ENCODE results near the gene TMOD1. TPM values are rescaled to one million over a fixed set of nuclear protein-coding genes. Genes with fewer than 3 reads are reported as not detected.

TMOD1 gene
- total and polyA plus RNA-seq, 9 of the 15 experiments (the other 6 are each of a cell fraction or from before 2014, with no cell fraction given) = 7.1 to 41.2 (median 14.2) TPM

- Histone ChIP-seq H3K9me1 (ENCODE audit: control insufficient read depth, insufficient read depth, low read length) (no peaks in the 10 kb centered on the region), H4K20me1 (replicated peaks; ENCODE audit: control insufficient read depth, insufficient read depth, low read length) (peaks cover 13% of the 10 kb centered on the region), H3K79me2 (ENCODE audit: control insufficient read depth, insufficient read depth, low read length) (peaks cover 7% of the 10 kb centered on the region; the same call in 1 of the 3 replicates), H3K9me3 (replicated peaks; ENCODE audit: control insufficient read depth, insufficient read depth, low read depth, low read length) (no peaks in the 10 kb centered on the region), H3K27me3 (ENCODE audit: control insufficient read depth in 2 of 2, insufficient read depth in 2 of 2, low read length in 2 of 2) (no peaks in the 10 kb centered on the region), H3K4me3 (no peak overlapping the region), H3K36me3 (ENCODE audit: control insufficient read depth, insufficient read depth, low read length) (peaks cover 44% of the 10 kb centered on the region), H3K4me1 (replicated peaks in 1 of 2; ENCODE audit: control insufficient read depth in 2 of 2, insufficient read depth in 2 of 2, low read length in 2 of 2) (peaks cover 0 to 2% of the 10 kb centered on the region in 2 experiments; a peak in 1 of 5 replicates), H3K27ac (ENCODE audit: extremely low read depth, low read depth, low read length) (no peak overlapping the region), H3K9ac (ENCODE audit: insufficient read depth in 1 of 2, low read depth in 2 of 2, low read length in 2 of 2) (no peak overlapping the region), H2AFZ (ENCODE audit: low read depth, low read length) (no peak overlapping the region), H3K4me2 (ENCODE audit: insufficient read depth, low read length) (no peak overlapping the region)
- ChIA-PET CTCF (ENCODE audit: low intra/inter-chr PET ratio) (no interaction called here), POLR2A (interaction anchor here (0.9 to 1.6 kb wide), 3 partner anchors 13 to 18 kb away, joined by 4 to 5 read pairs (median 5); no protein-coding TSS in a partner anchor)
- in situ Hi-C loops (cut with MboI) = no loop called here
- ATAC-seq (no peak), DNase-seq (ENCODE audit: extremely low read depth in 1 of 4, low spot score in 3 of 4) (no peak), FAIRE-seq (no peak)
- BruUV-seq (replicated peaks) = no TSS peak
- 77% methylated on average over 9 of the region's 9 CpGs for WGBS (ENCODE audit: insufficient coverage, low coverage, missing lambda C conversion rate)
- intact Hi-C loops (cut with micrococcal nuclease) = no loop called here
- TF ChIP-seq NCOR1 (IDR thresholded peaks at IDR 0.05) (no peak), CC2D1A (IDR thresholded peaks at IDR 0.05) (no peak), ZNF175 (CRISPR knock-in tag; IDR thresholded peaks at IDR 0.05; ENCODE audit: low read depth) (no peak), DEAF1 (CRISPR knock-in tag; IDR thresholded peaks at IDR 0.05) (no peak), ZNF398 (CRISPR knock-in tag; IDR thresholded peaks at IDR 0.05) (no peak), TEAD1 (CRISPR knock-in tag; IDR thresholded peaks at IDR 0.05) (no peak), RAD51 (IDR thresholded peaks at IDR 0.05; ENCODE audit: borderline replicate concordance, low read depth) (no peak), THRAP3 (IDR thresholded peaks at IDR 0.05; ENCODE audit: borderline replicate concordance) (no peak), TCF15 (CRISPR knock-in tag; IDR thresholded peaks at IDR 0.05) (no peak), ZSCAN29 (IDR thresholded peaks at IDR 0.05) (no peak), KDM1A (IDR thresholded peaks at IDR 0.05) (no peak), RBM34 (IDR thresholded peaks at IDR 0.05; ENCODE audit: borderline replicate concordance, insufficient read depth, low read length) (no peak), RBM39 (optimal IDR thresholded peaks at IDR 0.05; ENCODE audit: low read depth, low read length) (no peak), PREB (CRISPR knock-in tag; IDR thresholded peaks at IDR 0.05) (no peak), ZBTB12 (CRISPR knock-in tag; IDR thresholded peaks at IDR 0.05) (no peak), MLLT1 (IDR thresholded peaks at IDR 0.05) (no peak)
Observed at GRCh38 chr9:97536480-97536879, 35.0 kb downstream of the TMOD1 start.

All from K562 (cell line).